ENCODE measurements around the gene COX19.
"Not testable (repeated sequence)": the region's sequence is repeated elsewhere in the genome, so short reads cannot be mapped to it uniquely, and the experiment has no call there.

The COX19 gene

DNA sequence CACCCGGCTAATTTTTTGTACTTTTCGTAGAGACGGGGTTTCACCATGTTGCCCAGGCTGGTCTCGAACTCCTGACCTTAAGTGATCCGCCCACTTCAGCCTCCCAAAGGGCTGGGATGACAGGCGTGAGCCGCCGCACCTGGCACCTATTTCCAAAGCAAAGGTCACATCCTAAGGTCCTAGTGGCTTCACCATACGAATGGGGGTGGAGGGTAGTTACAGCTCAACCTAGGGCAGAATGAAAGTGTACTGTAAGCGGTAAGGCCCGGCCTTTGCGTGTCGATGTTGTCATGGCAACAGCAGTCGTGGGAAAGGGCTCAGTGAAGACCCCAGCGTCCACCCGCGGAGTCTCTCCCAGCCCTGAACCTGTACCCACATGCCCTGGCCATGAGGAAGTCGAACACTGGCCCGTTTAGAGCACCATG lies 1.6 kb upstream of the COX19 start:
- DNase-seq, result no peak

DNA sequence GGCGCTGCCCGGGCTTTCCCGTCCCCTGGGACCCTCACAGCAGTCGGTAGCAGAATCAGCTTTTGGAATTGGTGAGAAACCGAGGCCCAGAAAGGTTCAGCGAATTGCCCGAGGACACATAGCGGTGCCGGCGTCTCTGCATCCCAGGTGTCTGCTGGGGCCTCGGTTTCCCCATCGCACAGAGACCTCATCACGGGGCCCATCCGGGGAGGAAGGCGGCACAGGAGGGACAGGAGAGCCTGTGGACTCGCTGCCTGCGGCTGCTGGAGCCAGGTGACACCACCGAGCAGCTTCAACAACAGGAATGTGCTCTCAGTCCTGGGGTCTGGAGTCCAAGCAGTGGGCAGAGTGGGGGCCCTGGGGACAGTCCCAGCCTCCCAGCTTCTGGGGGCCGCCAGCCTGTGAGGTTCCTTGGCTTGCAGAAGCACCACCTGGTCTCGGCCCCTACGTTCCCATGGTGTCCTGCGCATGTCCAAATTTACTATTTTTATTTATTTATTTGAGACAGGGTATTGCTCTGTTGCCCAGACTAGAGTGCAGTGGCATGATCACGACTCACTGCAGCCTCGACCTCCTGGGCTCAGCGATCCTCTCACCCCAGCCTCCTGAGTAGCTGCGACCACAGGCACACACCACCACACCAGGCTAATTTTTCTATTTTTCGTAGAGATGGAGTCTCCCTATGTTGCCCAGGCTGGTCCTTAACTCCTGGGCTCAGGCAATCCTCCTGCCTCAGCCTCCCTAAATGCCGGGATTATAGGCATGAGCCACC lies 539 bp upstream of the COX19 start:
- no peak for DNase-seq

DNA sequence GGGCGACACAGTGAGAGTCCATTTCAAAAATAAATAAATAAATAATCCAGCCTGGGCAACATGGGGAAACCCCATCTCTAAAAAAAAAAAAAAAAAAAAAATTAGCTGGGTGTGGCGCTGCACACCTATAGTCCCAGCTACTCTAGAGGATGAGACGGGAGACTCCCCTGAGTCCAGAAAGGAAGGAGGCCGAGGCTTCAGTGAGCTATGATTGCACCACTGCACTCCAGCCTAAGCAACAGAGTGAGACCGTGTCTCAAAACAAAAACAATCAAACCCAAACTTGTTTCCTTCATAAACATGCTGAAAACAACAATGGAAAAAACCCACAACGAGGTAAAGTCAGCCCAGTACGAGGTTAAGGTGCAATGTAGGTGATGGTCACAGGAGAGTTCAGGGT lies 1.2 kb downstream of the COX19 start:
- DNase-seq, result no peak

DNA sequence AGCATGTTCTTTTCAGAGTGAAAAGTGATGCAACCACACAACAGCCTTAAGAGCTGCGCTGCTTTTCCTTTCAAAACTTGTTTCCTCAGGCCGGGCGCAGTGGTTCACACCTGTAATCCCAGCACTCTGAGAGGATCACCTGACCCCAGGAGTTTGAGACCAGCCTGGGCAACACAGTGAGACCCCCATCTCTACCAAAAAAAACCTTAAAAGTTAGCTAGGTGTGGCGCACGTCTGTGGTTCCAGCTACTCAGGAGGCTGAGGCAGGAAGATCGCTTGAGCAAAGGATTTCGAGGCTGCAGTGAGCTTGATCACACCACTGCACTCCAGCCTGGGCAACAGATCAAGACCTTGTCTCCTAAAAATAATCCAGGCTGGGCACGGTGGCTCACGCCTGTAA lies 2.0 kb downstream of the COX19 start:
- DNase-seq, result no peak

DNA sequence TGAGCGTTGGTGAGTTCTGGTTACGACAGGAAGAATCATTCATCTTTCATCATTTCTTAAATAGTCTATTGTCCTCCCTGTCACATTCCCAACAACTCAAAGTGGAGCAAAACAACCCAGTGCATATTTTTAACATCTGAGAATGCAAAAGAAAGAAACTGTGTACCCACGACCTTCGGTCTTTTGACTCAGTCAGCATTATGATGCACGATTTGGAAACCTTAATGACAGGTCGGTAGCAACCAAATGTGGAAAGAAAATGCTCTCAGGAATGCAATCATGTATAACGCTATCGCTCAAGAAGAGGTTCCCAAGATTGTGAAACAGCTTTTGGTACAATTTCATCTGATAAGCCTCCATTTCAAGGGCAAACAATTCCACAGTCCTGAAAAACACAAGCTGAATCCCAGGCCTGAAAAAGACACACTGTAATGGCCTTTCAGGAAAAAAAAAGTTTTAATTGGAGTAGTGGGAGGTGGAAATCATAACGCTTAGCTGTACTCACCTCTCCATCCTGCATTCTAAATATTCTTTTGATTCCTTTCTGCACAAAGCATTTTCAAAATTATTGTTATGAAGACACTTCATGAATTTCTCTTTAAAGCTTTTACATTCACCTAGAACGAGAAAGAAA lies 2.6 kb downstream of the COX19 start:
- DNase-seq, result no peak

DNA sequence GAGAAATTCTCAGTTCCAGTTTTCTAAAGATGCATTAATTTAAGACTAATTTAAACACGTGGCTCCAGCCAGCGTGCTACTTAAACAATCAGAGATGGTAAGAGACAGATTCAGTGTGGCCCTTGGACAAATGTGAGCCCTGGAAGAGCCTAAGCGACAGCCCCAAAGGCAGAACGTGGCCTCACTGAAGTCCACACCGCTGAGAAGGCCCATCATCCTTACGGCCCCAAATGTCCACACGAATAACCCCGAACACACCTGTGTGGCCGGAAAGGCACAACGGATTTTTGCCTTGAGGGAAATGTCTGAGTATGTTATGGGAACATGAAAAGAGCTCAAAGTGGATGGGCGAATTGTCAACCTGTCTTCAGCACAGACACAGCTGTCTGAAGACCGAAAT lies 3.2 kb downstream of the COX19 start:
- DNase-seq, result no peak

DNA sequence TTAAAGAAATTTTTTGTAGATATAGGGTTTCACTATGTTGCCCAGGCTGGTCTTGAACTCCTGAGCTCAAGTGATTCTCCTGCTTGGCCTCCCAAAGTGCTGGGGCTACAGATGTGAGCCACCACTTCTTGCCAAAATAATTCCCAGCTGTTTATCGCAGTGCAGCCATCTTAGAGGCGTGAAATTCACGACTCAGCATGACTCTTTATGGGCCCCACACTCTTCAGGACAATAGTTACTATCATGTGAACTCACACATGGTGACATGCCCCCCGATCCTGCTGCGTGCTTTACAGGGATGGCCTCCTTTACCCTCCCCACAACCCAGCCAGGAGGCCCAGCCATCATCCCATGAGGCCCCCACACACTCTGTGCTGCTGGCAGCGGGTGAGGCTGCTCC lies 4.6 kb downstream of the COX19 start:
- no peak for DNase-seq

DNA sequence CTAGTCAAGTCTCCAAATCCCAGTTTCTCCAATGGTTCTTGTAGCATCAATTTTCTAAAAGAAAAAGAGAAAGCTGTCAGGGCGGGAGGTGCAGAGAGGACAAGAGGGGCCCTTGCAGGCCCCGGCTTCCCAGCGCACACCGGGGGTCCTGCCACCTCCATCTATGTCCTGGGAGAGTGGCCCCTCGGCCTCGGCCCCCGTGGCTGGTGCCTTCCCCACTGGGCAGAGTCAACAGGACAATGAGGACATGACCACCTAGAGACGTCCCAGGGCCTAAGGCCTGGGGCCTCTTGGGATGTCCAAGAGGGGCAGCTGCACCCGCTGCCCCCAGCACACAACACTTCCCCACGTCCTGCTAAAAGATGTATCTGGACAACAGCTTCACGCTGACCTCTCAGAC lies 5.9 kb downstream of the COX19 start:
- DNase-seq, result no peak

DNA sequence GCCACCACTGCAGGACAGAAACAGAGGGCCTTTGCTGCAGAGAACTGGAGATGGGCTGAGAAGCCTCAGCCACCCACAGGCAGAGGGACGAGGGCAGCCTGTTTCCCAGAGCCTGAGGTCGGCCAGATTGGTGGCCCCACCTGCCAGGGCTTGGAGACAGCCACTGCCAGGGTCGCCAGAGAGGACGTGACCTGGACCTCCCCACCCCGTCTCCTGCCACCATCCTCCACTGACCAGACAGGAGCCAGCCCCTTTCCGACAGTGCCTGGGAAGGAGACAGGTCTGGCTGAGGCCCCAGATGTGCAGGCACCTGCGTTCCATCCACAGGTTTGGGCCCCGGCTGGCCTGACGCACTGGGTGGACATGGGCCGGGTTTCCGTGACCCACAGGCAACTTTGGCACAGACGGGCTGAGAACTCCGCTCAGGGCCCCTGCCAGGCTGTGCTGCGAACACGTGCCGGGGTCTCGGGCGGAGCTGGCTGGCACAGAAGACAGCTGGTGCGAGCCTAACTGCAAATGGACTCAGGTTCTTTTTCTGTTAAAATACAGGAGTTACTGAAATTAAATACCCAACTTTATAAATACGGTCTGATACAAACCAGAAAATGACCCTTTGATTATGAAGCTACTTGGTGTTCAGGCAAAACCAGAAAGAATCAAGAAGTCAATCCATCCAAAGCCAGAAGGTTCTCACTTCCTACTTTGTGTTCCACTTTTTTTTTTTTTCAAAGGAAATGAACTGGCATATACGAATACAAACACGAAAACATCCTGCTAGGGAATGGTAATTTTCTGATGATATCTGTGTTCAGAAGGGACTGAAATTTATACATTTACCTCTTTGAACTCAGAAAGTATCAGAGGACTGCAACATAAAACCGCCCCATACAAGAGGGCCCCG lies 6.9 kb downstream of the COX19 start:
- no peak for DNase-seq

DNA sequence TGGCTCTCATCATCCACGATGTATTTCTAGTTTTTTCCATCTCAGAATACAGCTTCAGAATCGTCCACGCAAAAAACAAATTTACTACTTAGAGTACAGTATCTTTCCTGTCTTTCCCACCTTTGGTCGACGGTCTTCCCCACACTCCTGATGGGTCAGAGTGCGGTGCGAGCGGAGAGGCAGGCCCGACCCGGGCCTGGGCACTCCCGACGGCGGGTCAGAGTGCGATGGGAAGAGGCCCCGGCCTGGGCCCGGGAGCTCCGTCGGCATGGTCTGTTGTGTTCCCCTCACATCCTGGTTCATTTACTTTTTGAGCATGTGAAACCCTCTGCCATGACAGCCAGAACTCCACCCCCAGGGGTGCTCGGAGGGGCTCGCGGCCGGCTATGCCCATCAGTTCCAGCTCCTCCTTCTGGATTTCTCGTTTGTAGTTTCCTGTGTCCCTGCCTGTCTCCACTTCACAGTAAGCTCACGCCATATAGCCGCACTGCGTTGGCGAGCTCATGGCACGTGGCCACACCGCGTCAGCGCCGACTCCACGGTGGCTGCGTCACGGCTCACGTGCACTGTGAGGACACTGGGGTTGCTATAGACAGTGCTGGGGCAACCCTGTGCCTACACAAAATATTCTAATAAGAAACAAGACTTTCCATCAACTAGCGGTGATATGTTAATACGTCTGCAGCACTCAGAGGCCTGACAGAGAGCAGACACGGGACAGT lies 7.8 kb downstream of the COX19 start:
- DNase-seq, result no peak

DNA sequence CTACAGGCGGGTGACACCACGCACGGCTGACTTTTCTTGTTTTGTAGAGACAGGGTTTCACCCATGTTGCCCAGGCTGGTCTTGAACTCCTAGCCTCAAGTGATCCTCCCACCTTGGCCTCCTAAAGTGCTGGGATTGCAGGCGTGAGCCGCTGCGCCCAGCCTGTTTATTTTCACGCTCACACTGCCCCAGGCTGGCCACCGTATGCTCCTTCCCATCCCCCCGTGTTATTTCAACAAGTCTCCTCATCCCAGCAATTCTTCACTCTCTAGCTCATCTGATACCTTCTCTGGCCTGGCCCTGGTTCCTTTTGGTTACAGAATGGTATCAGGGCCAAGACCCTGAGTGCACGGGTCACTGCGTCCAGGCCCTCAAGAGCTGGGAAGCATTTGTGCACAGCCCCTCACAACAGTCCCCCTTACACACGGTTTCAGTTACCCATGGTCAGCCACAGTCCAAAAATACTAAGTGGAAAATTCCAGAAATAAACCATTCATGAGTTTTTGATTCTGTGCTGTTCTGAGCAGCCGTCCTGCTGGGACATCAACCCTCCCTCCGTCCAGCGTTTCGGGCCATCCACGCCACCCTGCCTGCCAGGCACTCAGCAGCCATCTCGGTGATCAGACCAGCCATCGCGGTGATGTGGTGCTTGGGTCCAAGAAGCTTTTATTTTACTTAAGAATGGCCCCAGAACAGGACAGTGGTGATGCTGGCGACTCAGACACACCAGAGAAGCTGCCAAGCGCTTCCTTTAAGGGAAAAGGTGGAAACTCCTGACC lies 8.9 kb downstream of the COX19 start:
- DNase-seq, result no peak

DNA sequence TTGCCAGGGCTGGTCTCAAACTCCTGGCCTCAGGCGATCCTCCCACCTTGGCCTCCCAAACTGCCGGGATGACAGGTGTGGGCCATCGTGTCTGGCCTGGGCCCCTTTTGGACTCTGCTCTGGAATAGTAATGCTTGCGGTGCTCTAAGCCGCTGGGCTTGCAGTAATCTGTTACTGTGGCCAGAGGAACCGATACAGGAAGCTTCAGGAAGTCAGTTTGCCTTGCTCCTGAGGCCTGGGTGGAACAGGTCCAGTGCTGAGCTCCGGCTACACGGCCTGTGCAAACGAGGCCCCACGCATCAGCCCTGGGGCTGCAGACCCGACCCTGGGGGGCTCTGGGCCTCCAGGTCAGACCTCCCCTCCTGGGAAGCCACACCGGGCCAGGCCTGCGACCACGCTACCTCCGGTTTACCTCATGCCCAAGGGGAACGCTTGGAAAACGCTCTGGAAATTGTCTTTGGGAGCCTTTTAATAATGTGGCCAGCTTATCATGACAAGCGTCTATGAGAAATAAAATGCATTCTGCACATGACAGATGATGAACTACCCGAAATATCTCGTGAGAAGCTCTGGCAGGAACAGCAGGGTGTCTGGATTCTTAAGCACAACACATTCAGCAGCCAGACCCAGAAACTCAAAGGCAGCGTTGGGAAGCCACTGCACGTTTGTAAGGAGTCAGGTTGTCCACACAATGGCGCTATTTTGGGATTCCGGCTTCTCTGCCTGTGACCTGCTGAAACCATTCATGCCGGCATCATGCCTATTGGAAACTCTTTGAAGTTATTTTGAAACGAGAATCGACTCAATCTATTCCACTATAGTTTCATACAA lies 10.7 kb downstream of the COX19 start:
- no peak for DNase-seq

DNA sequence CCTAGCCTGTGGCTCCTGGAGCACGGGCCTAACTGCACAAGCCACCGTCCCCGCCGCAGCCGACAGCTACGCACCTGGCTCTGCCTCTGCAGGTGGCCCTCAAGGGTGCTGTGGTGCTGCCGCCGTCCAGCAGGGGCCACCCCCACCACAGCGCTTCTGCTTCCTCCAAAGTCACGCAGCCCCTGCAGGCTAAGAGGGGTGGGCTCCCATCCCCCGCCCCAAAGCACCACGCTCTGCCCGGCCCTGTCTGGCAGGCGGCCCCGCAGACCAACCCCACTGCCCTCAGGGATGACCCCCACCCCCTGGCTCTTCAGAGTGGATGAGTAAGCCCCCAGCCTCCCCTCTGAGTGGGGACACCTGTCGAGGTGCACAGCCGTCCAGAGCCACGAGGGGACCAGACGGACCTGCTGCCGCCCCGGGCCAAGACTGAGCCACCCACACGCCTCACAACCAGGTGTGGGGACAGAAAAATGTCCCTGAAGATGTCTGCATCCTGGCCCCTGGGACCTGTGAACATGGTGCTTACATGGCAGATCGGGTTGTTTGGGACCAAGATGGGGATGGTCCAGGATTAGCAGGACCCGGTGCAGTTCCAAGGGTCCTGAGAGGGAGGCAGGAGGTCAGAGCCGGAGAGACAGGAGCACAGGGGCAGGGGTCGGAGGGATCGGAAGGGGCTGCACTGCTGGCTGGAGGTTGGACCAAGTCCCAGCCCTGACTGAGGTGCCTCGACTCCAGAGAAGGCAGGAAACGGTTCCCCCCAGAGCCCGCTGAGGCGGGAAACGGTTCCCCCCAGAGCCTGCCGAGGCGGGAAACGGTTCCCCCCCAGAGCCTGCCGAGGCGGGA lies 11.9 kb downstream of the COX19 start:
- DNase-seq, result no peak

DNA sequence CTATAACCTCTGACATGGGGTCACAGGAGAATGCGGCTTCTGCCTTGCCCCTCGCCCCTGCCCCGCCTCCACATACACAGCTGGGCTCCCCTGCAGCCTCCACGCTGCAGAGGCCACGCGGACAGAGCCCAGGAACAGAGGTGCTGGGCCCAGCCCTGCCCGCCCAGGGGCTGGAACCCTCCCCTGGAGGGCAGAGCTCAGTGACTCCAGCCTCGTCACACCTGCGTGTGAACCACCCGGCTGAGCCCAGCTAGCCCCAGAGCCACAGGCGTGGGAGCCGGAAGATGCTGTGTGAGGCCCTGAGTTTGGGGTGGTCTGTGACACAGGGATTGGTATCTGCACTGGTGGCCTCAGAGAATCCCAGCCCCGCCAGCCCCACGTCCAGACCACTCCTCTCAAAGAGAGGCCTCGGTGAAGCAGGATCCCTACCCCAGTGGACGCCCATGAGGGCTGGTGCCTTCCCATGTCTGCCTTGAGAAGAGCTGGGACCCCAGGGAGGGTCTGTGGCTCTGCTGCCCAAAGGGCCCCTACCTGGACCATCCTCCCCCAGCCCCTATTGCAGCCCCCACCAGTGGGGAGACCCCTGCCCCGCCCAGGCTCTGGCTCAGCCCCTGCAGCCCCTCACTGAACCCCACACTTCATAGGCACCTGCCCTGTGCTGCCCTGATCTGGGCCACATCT lies 12.8 kb downstream of the COX19 start:
- DNase-seq, result no peak

DNA sequence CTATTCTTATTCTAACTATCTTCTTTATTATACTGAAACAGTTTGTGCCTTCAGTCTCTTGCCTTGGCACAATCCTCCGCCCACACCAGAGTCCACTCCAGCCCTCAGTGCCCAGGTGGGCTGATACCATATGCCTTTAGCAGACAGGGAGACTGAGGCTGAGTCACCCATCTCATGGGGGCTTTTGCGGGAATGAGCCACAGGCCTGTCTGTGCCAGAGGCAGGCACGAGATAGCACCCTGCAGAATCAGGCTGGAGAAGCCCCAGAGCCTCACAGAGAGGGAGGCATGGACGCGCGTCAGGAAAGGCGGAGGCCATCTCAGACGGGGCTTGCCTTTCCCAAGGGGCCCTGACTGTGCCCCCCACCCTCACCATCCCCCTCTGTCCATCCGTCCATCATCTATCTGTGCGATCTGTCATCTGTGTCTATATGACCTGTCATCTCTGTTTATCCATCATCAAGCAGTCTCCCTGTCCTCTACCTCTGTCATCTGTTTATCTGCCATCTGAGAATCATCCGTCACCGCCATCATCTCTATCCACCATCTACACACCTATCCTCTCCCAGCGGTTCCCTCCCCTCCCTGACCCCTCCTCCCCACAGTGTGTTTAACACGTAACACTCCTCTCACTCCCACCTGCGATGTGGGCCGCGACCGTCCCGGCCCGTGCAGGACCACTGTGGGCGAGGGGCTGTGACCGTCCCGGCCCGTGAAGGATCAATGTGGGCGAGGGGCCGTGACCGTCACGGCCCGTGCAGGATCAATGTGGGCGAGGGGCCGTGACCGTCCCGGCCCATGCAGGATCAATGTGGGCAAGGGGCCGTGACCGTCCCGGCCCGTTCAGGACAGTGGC lies 13.6 kb downstream of the COX19 start:
- DNase-seq, result no peak

DNA sequence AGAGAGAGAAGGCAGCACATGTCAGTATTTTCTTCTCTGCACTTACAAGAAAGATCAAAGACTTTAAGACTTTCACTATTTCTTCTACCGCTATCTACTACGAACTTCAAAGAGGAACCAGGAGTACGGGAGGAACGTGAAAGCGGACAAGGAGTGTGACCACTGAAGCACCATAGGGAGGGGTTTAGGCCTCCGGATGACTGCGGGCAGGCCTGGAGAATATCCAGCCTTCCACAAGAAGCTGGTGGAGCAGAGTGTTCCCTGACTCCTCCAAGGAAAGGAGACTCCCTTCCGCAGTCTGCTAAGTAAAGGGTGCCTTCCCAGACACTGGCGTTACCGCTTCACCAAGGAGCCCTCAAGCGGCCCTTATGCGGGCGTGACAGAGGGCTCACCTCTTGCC lies 14.4 kb downstream of the COX19 start:
- not testable (repeated sequence) for DNase-seq

DNA sequence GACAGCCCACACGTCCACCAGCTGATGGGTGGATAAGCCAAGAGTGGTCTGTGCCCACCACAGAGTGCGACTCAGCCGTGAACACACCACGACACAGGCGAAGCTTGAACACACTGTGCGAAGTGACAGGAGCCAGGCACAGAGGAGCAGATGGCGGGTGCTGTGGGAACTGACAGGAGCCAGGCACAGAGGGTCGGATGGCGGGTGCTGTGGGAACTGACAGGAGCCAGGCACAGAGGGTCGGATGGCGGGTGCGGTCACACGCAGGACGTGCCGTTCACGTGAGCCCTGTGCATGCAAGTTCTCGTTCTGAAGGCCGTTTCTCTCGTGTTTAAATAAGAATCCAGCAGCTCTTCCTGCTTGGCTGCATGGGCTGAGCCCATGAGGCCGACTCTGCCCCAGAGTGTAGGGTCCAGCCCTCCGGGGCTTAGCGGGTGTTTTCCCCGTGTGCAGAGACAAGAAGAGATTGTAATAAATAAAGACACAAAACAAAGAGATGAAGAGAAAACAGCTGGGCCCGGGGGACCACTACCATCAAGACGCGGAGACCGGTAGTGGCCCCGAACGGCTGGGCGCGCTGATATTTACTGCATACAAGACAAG lies 15.0 kb downstream of the COX19 start:
- no peak for DNase-seq

DNA sequence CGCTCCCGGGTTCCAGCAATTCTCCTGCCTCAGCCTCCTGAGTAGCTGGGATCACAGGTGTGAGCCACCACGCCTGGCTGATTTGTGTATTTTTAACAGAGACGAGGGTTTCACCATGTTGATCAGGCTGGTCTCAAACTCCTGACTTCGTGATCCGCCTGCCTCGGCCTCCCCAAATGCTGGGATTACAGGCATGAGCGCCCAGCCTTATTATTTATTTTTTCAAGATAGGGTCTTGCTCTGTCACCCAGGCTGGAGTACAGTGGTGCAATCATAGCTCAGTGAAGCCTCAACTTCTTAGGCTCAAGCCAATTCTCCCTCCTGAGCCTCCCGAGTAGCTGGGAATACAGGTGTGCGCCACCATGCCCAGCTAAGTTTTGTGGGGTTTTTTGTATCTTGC lies 15.6 kb downstream of the COX19 start:
- not testable (repeated sequence) for DNase-seq

All from activated gamma-delta T cell (primary cell).